HG03457 (cell line): ENCODE data around the gene PES1.
"Not testable (repeated sequence)": the region's sequence is repeated elsewhere in the genome, so short reads cannot be mapped to it uniquely, and the experiment has no call there.

Experiments used
- ATAC-seq: cut with Tn5 transposase; IDR thresholded peaks from one replicate; pipeline ENCODE4 v1.9.1; 2021; ENCODE audit warnings: moderate number of reproducible peaks; ENCODE audit not compliant: unreplicated experiment

Gene PES1

DNA sequence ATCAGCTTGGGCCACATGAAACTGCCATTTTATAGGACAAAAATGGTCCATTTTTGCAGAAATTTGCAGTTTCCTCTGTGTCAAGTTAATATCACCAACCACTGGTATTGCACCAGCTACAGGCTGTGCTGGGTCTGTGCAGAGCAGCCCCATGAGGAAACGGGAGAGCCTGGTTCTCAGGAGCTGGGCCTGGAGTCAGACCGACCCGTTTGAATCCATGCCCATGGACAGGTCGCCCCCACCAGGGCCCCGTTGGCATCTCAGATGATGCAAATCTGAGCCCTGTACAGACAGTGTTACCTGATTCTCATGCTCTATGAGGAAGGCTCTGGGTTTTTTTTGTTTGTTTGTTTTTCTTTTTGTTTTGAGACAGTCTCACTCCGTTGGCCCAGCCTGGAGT is 35.3 kb downstream of the PES1 start:
- no peak for ATAC-seq

DNA sequence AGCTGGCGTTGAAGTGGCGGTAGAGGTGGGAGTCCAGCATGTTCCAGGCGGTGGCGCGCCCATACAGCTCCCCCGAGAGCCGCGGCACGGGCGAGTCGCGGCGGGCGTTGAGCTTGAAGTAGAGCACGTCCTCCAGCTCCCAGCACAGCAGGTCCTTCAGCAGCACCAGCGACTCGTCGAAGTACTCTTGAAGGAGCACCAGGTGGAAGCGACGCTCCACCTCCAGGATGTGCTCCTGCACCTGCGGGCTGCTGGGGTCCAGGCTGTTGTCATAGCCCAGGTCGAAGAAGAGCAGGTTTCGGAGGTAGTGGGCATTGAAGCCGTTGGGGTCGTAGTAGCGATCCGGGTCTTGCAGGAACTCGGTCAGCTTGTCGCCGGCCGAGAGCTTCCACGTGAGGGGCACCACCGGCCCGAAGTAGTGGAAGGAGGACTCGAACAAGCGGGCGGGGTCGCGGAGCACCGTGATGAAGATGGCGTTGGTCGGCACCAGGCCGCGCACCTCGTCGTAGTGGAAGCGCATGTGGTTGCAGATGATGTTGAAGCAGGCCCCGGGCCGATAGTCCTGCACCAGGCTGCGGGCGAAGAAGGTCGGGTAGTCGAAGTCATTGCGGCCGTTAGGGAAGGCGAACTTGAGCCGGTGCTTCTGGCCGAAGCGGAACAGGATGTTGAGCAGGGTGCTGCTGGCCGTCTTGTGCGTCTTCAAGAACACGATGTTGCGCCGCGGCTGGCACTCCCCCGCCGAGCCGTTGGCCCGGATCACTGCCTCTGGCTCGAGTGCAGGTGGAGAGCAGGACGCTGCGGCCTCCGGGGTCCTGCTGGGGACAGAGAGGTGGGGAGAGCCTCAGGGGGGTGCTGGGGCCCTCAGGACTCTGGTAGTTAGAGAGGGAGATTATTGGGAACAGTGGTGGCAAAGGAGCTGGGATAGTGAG is 36.2 kb downstream of the PES1 start:
- no peak for ATAC-seq

DNA sequence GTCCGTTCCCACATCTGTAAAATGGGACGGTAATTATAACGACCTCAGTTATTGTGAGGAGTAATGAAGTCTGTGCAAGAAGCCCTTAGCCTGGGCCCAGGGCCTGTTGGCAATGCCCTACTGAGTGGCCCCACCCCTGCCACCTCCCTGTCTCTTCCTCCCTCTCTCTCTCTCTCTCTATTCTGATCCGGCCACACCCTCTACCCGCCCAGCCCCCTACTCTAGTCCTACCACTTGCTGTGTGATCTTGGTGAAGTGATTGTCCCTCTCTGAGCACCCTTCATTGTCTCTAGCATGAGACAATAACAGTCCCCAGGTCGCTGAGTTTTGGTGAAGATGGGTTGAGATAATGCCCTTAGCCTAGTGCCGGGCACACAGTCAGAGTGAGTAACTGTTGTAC is 37.7 kb downstream of the PES1 start:
- no peak for ATAC-seq

DNA sequence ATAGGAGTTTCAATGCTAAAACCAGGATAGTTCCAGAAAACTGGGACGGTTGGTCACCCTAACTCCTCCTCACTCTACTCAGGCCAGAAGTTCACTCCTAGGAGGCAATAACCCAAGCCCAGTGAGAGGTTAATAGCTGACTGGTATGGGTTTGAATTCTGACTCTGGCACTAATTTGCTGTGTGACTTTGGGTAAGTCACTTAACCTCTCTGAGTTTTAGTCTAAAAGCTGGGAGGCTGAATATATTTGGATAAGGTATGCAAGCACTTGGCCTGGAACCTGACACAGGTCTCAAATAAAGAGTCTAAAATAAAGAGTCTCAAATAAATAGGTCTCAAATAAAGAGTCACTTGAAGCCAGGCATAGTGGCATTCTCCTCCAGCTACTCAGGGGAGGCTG is 39.0 kb downstream of the PES1 start:
- ATAC-seq: no peak

DNA sequence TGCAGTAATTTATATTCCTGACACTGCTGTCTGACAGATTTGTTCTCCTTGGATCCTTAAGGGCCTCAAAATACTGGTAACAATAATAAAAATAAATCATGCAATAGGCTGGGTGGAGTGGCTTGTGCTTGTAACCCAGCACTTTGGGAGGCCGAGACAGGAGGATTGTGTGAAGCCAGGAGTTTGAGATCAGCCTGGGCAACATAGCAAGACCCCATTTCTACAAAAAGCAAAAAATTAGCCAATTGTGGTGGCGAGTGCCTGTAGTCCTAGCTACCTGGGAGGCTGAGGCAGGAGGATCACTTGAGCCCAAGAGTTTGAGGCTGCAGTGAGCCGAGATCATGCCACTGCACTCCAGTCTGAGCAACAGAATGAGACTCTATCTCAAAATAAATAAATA is 39.9 kb downstream of the PES1 start:
- not testable (repeated sequence) for ATAC-seq

DNA sequence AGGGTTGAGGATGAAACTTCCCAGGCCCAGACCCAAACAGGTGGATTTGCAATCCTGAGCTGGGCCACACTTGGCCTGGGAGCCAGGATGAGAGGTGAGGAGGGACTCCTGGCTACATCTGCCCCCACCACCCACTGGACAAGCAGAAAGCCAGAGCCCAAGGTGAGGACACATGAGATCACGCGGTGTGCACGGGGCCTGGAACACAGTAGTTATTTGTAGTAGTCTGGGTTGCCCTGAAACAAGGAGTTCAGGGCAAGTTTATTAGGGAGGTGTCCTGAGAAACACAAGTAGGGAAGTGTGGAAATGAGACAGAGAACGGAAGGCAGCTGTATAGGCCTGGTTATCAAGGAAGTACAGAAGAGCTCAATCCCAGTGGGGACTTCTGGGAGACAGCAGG is 44.5 kb downstream of the PES1 start:
- ATAC-seq: no peak

DNA sequence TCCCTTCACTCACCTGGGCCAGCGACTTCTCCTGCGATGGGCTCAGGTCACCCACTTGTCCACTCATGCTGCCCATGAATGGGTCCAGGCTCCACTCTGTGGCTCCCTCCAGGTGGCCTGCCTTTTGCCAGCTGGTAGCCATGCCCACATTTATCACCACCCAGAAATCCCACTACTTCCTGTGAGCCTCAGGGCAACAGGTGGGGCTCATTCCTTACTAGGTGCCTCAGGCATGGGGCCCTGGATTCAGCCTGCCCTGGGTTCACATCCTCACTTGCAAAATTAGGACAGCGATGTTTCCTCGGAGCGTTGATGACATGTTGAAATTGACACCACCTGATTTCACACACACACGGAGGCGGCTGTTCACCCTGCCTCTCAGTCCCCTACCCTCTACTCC is 45.1 kb downstream of the PES1 start, which contains the start of gene SEC14L6:
TSS of gene SEC14L6 (minus strand) at position 126 of the 400 bp plus-strand sequence. CDS start at position 67, 59 bp downstream.
- no peak for ATAC-seq

DNA sequence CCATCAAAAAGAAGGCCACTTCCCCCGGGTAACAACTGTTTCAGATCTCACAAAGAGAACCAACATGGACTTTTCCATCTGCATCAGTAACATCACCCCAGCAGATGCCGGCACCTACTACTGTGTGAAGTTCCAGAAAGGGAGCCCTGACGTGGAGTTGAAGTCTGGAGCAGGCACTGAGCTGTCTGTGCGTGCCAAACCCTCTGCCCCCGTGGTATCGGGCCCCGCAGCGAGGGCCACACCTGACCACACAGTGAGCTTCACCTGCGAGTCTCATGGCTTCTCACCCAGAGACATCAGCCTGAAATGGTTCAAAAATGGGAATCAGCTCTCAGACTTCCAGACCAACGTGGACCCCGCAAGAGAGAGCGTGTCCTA is 48.9 kb downstream of the PES1 start:
- ATAC-seq: no peak

DNA sequence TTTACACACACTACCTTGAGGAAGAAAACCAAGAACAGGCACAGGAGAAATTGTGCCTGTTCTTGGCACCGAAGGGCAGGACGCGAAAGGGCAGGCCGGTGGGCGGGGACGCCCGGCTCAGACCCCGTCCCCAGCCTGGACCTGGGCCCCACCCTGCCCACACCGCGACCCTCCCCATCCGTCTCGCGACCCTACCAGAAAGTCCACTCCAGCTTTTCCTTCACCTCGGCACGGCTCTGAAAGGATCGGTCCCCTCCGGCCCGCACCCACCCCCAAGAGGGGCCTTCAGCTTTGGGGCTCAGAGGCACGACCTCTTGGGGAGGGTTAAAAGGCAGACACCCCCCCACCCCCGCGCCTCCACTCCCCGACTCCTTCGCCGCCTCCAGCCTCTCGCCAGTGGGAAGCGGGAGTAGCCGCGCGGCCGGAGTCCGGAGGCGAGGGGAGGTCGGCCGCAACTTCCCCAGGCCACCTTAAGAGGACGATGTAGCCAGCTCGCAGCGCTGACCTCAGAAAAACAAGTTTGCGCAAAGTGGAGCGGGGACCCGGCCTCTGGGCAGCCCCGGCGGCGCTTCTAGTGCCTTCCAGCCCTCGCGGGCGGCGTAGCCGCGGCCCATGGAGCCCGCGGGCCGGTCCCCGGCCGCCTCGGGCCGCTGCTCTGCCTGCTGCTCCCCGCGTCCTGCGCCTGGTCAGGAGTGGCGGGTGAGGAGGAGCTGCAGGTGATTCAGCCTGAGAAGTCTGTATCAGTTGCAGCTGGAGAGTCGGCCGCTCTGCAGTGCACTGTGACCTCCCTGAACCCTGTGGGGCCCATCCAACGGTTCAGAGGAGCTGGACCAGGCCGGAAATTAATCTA is 49.5 kb downstream of the PES1 start:
- no peak for ATAC-seq

DNA sequence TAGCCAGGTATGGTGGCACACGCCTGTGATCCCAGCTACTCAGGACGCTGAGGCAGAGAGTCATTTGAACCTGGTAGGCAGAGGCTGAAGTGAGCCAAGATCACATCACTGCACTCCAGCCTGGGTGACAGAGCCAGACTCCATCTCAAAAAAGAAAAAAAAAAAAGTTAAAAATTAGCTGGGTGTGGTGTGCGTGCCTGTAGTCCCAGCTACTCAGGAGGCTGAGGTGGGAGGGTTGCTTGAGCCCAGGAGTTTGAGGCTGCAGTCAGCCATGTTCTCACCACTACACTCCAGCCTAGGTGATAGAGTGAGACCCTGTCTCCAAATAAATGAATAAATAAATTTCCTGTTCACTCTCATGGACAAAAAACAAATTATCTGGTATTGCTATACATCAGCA is 50.2 kb downstream of the PES1 start:
- ATAC-seq: not testable (repeated sequence)

DNA sequence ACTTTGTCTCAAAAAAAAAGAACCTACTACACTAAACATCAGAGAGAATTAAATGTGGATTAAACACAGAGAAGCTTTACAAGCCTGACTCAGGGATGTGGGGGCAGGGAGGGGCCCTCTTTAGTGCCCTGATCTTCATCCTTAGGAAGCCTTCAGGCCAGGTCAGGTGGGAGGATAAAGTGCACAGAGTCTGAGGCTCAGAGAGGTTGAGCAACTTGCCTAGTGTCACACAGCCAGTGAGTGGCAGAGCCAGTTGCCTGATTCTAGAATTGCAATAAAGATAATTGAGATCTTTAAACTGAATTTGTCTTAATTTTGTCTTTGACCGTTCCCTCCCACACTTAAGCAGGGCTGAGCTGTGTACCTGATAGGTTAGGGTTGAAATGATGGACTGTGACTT is 52.3 kb downstream of the PES1 start:
- ATAC-seq: no peak

DNA sequence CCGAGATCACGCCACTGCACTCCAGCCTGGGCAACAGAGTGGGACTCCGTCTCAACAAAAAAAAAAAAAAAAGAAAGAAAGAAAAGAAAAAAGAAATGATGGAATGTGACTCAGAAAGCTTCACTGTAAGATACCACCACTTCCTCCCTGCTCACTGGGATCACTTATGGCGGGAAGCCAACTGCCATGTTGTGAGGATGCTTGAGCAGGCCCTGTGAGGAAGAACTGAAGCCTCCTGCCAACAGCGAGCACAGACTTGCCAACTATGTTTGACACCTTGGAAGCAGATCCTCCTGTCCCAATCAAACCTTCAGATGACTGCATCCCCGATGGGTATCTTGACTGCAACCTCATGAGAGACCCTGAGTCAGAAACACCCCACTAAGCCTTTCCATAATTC is 53.4 kb downstream of the PES1 start:
- no peak for ATAC-seq

DNA sequence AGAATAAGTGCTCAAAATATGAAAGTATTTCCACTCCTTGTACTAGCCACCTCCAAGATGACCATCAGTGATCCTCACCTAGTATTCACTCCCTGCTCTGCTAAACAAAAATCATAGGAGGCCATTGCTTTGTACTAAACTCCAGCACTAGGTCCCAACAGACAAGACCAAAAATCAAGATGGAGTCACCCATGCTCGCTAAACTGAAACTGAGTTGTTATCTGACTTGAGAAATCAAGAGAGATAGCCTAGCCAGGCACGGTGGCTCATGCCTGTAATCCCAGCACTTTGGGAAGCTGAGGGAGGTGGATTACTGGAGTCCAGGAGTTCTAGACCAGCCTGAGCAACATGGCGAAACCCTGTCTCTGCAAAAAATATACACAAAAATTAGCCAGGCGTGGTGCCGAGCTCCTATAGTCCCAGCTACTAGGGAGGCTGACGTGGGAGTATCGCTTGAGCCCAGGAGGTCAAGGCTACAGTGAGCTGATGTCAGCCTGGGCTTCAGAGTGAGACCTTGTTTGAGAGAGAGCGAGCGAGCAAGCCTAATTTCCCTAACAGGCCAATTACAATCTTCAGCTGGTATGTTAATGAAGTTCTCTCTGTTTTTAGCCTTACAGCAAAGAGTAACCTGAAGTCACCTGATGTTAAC is 54.5 kb downstream of the PES1 start:
- ATAC-seq: no peak

DNA sequence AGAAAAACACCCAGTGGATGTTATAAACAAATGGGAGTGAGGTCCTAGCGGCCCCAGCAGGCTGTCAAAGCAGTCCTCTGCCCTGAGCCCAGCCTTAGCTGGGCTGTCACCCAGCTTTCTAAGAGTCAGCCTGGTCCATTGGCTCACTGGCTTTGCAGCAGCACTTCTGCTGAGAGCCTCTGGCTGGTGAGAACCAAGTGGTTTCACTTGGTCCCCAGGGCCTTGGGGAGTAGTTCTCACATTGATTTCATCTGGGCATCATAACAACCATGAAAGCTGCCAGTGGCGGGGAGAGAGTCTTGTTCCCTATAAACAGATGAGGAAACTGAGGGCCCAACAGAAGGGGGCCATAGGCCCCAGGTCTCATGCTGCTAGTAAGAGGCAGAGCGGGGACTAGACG is 56.5 kb downstream of the PES1 start:
- ATAC-seq: no peak

DNA sequence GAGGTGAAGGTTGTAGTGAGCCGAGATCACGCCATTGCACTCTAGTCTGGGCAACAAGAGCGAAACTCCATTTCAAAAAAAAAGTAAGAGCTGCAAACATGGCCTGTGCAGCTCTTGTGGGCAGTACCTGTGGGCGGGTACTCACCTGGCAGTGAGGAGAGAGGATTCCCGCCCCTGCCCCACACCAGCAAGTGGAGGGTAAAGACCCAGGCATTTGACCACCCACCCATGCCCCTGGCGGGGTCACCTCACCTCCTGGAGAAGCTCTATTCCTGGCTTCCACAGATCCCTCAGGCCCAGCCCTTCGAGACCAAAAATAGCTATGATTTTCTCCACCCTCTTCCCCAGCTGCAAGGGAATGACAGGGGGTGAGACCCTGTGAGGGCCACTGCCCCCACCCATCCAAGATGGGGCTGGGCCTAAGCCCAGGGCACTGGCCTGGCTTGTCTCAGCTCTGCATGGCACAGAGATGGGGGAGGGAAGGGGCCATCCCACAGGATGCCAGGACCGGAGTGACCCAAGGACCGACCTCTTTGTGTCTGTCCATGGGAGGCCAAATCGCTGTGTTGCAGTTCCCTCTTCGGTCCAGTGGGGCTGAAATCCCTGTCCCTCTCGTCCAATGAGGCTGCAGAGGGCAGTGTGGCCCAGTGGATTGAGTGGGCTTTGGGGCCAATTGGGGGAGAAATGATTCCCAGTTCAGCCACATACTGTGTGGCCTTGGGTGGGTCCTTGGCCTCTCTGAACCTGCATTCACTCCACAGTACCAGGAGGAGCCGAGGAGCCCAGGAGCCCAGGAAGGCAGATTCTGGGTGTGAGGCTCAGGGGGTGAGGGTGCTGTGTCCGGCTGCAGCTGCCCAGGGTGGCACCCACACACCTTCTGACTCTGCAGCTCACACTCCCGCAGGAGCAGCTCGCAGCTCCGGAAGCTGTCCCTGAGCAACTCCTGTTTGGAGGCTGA is 59.8 kb downstream of the PES1 start:
- no peak for ATAC-seq

DNA sequence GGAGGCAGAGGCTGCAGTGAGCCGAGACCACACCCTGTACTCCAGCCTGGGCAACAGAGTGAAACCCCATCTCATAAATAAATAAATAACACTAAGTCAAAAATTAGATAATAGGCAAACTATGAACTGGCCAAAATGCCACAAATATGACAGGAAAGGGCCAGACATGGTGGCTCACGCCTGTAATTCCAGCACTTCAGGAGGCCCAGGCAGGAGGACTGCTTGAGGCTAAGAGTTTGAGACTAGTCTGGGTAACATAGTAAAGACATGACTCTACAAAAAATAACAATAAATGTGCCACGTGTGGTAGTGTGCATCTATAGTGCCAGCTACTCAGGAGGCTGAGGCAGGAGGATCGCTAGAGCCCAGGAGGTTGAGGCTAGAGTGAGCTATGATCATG is 65.1 kb downstream of the PES1 start:
- ATAC-seq: no peak
